GM12864 (cell line): Measurements from ENCODE around the gene HSPA12B.

Experiments
- DNase-seq: peaks from one replicate; pipeline ENCODE4 v3.0.0-alpha.2; 2011; ENCODE audit warnings: low read depth
- H3K4me3 ChIP-seq: 2 replicates; pipeline ENCODE4 v1.5.1; 2011; ENCODE audit warnings: mild to moderate bottlenecking, low read depth, low read length, control low read depth
- CTCF ChIP-seq: IDR thresholded peaks from 2 replicates; pipeline ENCODE4 v1.5.1; 2011; ENCODE audit warnings: low read depth, mild to moderate bottlenecking, moderate library complexity, low read length, control low read depth, inconsistent platforms; ENCODE audit errors: missing control alignments

Gene HSPA12B

GRCh38 chr20:3732327-3733118, at the start of gene HSPA12B:
TSS of gene HSPA12B (plus strand) at chr20:3732685. CDS start at chr20:3738675, 5,990 bp downstream.
- DNase-seq = no peak
- no peak within 1 kb of the TSS for H3K4me3 ChIP-seq
- TF ChIP-seq CTCF = no peak

- no peak overlapping the region for H3K4me3 ChIP-seq
- TF ChIP-seq CTCF = no peak
- no peak for DNase-seq
Measured at GRCh38 chr20:3685341-3685740, 47.1 kb upstream of the HSPA12B start.

GRCh38 chr20:3686421-3686820, 46.1 kb upstream of the HSPA12B start:
- DNase-seq = no peak
- no peak overlapping the region for H3K4me3 ChIP-seq
- no peak for TF ChIP-seq CTCF

GRCh38 chr20:3686867-3687321, 45.6 kb upstream of the HSPA12B start:
- no peak for DNase-seq
- no peak for TF ChIP-seq CTCF
- H3K4me3 ChIP-seq = no peak overlapping the region

- no peak for DNase-seq
- no peak overlapping the region for H3K4me3 ChIP-seq
- no peak for TF ChIP-seq CTCF
Measured at GRCh38 chr20:3687655-3688054, 44.8 kb upstream of the HSPA12B start.

GRCh38 chr20:3689978-3690377, 42.5 kb upstream of the HSPA12B start:
- no peak for TF ChIP-seq CTCF
- DNase-seq = no peak

GRCh38 chr20:3690413-3690812, 42.1 kb upstream of the HSPA12B start:
- DNase-seq = no peak
- TF ChIP-seq CTCF = no peak
- H3K4me3 ChIP-seq = no peak overlapping the region

More at GRCh38 chr20:3689978-3690377, 42.5 kb upstream of the HSPA12B start:
- H3K4me3 ChIP-seq = no peak overlapping the region
